Activated T-cell treated with anti-CD3 and anti-CD28 coated beads for 4 hours (primary cell): Measurements from ENCODE around the gene SLC35D2.

Experiments
- DNase-seq: peaks from one replicate; pipeline ENCODE4 v3.0.0-alpha.2; 2020

SLC35D2 gene

DNA sequence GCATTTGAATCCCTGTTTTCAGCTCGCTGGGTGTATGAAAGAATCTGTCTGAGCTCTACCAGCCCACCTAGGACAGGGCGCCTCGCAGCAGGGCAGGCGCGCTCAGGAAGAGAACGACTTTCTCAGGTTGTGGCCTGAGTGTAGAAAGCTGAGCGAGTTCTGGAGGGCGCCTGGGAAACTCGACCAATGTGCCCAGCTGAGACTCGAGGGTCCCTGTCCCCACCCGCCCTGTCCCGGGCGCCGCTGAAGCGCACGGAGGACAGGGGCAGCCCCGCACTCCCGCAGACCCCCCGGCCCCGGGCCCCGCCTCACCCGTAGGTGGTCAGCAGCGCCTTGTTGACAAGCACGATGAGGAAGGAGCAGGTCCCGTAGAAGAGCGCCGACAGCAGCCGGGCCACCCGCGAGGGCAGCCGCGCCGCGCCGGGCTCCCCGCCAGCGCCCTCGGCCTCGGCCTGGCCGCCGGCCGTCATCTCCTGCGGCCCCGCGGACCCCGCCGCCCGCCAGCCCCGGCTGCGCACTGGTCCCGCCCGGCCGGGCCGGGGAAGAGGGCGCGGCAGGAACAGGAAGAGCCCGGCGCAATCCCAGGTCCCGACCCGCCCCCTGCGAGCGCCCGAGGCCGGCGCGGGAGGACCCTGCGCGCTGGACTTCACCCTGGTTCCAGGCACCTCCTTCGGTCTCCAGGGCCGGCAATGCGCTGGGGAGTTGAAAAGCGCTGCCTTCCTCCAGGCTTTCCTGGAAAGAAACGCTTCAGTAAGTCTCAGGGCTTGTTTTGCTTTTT, at the start of gene SLC35D2:
TSS of gene SLC35D2 (minus strand) at position 547 of the 778 bp plus-strand sequence. CDS start at position 470, 77 bp downstream.
- DNase-seq: no peak

- no peak for DNase-seq
Measured at GRCh38 chr9:96430377-96430776, 46.9 kb upstream of the SLC35D2 start.

DNA sequence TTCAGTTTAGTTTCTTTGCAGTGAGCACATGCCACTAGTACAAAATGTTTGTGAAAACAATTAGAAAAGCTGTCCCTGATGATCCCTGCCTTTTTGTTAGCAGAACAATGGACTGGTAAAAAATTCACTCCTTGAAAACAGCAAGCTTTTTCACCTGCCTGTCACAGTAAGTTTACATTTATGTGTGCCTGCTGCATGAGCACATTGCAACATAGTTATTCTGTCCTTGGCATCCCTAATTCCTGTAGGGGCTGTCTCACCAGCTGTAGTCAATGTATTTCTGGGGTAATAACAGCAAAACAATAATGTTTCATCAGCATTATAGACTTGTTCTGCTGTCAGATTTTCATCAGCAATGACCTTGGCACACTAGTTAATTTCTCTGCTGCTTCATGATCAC, 46.2 kb upstream of the SLC35D2 start:
- no peak for DNase-seq

DNA sequence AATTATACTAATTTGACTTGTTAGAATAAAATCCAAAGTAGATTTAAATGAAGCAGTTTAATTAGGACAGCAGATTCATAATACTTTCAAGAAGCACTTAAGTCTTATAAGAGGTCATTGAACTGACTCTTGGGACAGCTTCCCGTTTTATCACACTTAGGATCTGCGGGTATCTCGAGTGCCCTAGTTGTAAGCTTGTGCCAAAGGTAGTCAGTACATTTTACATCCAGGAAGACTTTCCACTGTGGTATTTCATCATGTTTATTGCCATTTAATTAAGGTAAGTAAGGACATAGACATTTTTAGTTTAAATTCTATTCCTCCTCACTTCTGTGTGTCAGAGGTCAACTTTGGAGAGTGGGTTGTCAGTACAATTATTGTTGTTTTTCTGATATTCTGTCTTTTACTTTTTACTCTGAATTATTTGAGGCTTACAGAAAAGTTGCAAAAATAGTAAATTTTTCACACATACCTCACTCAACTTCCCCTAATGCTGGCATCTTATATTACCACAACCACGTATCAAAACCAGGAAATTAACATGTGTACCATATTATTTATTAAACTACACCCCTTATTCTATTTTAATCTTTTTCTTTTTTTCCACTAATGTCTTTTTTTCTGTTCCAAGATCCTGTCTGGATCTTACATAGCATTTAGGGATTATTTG, 42.1 kb upstream of the SLC35D2 start:
- no peak for DNase-seq

GRCh38 chr9:96423985-96424336, 40.5 kb upstream of the SLC35D2 start:
- no peak for DNase-seq

- no peak for DNase-seq
Measured at GRCh38 chr9:96423322-96423984, 39.9 kb upstream of the SLC35D2 start.

DNA sequence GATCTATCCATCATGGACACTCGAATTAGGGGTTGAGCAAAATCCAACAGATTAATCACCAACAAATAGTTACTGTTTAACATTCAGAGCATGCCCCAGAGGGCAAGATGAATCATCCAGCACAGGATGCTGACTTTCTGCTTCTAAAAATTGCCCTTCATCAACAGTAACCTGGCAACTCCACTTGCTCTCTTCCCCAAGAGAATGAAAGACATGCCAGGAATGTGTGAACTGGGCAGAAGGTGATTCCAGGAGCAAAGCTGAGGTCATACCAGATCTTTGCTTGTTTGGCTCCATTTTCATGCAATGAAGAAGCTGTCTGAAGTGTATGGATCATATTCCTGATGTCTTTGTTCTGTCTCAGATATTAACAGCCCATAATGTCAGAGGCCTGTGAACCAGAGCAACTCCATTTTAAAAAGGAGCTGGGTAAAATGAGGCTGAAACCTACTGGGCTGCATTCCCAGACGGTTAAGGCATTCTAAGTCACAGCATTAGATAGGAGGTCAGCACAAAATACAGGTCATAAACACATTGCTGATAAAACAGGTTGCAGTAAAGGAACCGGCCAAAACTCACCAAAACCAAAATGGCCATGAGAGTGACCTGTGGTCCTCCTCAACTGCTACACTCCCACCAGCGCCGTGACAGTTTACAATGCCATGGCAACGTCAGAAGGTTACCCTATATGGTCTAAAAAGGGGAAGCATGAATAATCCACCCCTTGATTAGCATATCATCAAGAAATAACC, 37.1 kb upstream of the SLC35D2 start:
- no peak for DNase-seq

DNA sequence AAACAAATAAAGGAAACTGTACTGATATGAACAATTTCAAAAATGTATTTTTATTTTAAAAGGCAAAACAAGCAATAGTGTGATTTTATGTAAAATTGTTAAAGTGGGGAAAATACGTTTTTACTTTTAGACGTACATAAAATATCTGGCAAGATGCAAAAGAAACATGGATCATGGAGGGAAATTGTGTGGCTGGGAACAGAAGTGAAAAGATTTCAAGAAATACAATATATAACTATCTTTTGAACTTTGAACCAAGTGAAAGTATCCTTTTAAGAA, 36.1 kb upstream of the SLC35D2 start:
- no peak for DNase-seq

DNA sequence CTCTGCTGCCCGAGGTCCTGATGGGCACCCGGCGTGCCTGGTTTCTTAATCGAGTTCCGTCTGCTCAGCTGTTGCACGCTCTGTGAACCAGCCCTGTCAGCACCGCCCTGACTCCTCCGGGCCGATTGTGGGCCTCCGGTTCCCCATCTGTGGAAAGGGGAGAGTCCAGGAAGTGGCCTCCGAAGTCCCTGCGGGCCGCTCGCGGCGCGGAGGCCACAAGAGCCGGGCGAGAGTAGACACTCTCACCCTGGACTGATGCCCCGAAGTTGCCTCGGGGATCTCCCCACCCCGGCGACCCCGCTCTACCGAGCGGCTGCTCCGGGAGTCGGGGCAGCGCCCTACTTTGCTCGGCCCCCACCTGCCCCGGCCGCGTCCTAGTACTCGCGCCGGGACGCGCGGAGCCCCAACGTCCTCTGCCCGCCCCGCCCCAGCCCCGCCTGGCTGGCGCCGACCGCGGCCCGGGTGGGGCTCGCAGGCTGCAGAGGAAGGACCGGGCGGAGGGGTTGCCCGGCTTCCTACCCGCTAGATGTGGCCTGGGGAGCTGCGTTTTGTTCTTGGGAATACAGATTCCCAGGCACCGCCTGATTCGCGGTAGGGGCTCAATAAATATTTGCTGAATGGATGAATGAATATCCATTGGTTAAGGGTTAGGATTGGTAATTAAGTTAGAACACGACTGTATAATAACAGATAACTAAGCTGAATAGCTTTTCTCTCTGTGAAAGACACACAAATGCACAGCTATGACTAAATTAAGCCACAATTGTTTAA, 35.6 kb upstream of the SLC35D2 start:
- peak; percentile 12 for DNase-seq

DNA sequence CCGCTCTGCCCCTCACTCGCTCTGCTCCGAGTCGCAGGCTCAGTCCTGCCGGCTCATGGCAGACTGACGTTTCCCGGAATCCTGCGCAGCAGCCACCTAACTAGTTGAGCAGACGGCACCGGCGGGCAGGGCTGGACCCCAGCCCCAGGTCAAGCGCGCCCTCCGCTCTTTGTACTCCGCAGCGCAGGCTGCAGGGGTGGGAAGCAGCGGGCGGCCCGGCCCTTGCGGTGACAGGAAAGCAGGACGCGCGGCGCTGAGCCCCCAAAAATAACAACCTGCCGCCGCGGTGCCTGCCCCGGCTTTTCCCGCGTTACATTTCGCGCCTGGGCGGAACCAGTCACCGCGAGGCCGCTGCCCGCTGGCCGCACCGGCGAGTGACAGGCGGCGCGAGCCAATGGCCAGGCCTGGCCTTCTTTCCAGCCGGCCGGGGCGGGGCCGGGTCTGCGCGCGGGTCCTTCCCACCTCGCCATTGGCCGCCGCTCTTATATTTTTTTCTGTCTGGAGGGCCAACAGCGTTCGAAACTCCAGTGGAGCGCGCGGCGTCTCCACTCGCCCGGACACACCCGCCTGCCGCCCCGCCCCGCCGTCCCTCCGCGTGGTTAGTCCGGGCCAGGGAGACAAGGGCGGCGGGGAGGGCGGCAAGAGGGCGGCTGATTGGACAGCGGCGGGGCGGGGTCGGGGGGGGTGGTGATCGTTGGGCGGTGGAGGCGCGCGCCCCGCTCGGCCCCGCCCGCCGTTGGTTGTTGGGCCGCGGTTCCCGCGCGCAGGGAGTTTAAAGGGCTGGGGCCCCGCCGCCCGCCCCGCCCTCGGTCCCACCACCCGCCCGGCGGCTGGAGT, 34.8 kb upstream of the SLC35D2 start, which contains the start of gene ZNF367:
TSS of gene ZNF367 (minus strand) at position 288 of the 837 bp plus-strand sequence. CDS start 338 bp downstream, outside the sequence.
- DNase-seq: peak; percentile 82

- peak; percentile 15 for DNase-seq
Measured at GRCh38 chr9:96417661-96418082, 34.2 kb upstream of the SLC35D2 start.

- peak; percentile 93 for DNase-seq
Measured at GRCh38 chr9:96417051-96417586, 33.6 kb upstream of the SLC35D2 start.

- DNase-seq: no peak
Measured at GRCh38 chr9:96413302-96414221, 30.1 kb upstream of the SLC35D2 start.

- no peak for DNase-seq
Measured at GRCh38 chr9:96412174-96412913, 28.8 kb upstream of the SLC35D2 start.

- DNase-seq: no peak
Measured at GRCh38 chr9:96411129-96411838, 27.8 kb upstream of the SLC35D2 start.

DNA sequence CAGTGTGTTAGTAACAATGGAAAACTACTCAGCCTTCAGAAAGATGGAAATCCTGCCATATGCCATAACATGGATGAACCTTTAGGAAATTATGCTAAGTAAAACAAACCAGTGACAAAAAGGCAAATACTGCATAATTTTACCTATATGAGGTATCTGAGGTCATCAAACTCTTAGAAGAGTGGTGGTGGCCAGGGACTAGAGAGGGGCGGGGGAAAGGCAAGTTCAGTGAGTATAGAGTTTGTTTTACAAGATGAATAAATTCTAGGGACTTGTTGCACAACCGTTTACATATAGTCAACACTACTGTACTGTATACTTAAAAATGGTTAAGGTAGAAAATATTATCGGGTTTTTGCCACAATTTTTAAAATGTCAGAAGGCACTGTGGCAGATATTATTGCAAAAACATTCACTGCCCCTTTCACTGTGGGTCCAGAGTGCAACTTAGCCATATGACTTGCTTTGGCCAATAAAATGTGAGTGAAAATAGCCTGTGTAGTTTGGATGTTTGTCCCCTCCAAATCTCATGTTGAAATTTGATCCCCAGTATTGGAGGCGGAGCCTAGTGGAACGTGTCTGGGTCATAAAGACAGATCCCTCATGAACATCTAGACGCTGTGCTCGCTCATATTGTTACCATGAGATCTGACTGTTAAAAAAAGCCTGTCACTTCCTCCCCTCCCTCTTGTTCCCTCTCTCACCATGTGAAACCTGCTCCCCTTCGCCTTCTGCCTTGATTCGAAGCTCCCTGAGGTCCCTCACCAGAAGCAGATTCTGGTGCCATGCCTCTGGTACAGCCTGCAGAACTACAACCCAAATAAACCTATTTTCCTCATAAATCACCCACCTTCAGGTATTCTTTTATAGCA, 25.1 kb upstream of the SLC35D2 start:
- no peak for DNase-seq

DNA sequence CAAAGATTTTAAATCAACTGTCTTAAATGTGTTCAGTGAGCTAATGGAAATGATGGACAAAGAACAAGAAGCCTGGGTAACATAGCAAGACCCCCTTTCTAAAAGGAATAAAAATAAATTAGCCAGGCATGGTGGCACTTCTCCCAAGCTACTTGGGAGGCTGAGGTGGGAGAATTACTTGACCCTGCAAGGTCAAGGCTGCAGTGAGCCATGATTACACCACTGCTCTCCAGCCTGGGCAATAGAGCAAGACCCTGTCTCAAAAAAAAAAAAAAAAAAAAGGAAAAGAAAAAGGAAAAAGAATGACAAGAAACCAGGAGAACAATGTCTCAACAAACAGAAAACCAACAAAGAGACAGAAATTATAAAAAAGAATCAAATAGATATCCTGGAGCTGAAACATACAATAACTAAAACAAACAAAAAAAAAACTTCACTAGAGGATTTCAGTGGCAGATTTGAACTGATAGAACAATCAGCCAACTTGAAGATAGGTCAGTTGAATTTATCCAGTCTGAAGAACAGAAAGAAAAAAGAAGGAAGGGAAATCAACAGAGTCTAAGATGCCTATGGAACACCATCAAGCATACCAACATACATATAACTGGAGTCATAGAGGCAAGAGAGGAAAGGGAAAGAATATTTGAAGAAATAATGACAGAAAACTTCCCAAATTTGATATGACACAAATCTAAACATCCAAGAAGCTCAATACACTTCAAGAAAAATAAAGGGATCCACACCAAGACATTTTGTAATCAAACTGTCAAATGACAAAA, 16.8 kb upstream of the SLC35D2 start:
- DNase-seq: no peak
